HCT116 (cell line): ENCODE measurements around the gene CPNE2.

Experiments
- CTCF ChIP-seq, 3 experiments: fragments of 200-600 bp in 1 of 3; sonication (generic) in 1 of 3; IDR thresholded peaks in 2 of 3; conservative IDR thresholded peaks in 1 of 3; 2 replicates each; pipeline ENCODE4 v1.5.1; 2012 to 2017; ENCODE audit warnings: low read depth in 2 of 3, low read length in 2 of 3, antibody characterized with exemption in 1 of 3, borderline replicate concordance in 1 of 3, control low read depth in 1 of 3, mild to moderate bottlenecking in 1 of 3, mixed read lengths in 1 of 3, mixed run types in 1 of 3, moderate library complexity in 1 of 3; ENCODE audit not compliant: insufficient read depth in 1 of 3
- EZH2 ChIP-seq: fragments of 200-600 bp; sonication (generic); IDR thresholded peaks from 2 replicates; pipeline ENCODE4 v1.6.1; 2017; ENCODE audit warnings: antibody characterized with exemption, mixed run types
- EZH2phosphoT487 ChIP-seq: fragments of 200-600 bp; IDR thresholded peaks from 2 replicates; pipeline ENCODE4 v1.6.1; 2018; ENCODE audit warnings: antibody characterized with exemption, borderline replicate concordance
- FOSL1 ChIP-seq: IDR thresholded peaks from 2 replicates; pipeline ENCODE4 v1.6.1; 2012; ENCODE audit warnings: low read depth
- JUND ChIP-seq: IDR thresholded peaks from 2 replicates; pipeline ENCODE4 v1.6.1; 2012
- POLR2A ChIP-seq: IDR thresholded peaks from 2 replicates; pipeline ENCODE4 v1.7.0; 2011; ENCODE audit warnings: borderline replicate concordance; ENCODE audit not compliant: insufficient read depth, insufficient read length; ENCODE audit errors: extremely low read depth
- RAD21 ChIP-seq: IDR thresholded peaks from 2 replicates; pipeline ENCODE4 v1.6.1; 2012; ENCODE audit warnings: low read depth, mild to moderate bottlenecking
- ZBTB33 ChIP-seq: IDR thresholded peaks from 2 replicates; pipeline ENCODE4 v1.6.1; 2011; ENCODE audit warnings: mild to moderate bottlenecking, low read length, moderate library complexity; ENCODE audit not compliant: insufficient replicate concordance; ENCODE audit errors: extremely low read depth
- ZNF274 ChIP-seq: fragments of 200-500 bp; sonication (Bioruptor generic); IDR thresholded peaks from 2 replicates; pipeline ENCODE4 v1.6.1; 2014; ENCODE audit warnings: mild to moderate bottlenecking, low read depth, low read length, inconsistent platforms

- no peak for TF ChIP-seq EZH2
- TF ChIP-seq CTCF (IDR thresholded peaks at IDR 0.05 in 2 of 3, conservative IDR thresholded peaks at IDR 0.05 in 1 of 3; ENCODE audit: borderline replicate concordance in 1 of 3, insufficient read depth in 1 of 3, low read depth in 2 of 3, low read length in 2 of 3) = no peak
- no peak for TF ChIP-seq POLR2A
- no peak for TF ChIP-seq ZNF274
- no peak for TF ChIP-seq ZBTB33
- no peak for TF ChIP-seq JUND
- TF ChIP-seq EZH2phosphoT487 = no peak
- no peak for TF ChIP-seq FOSL1
- TF ChIP-seq RAD21 = no peak
These were observed 25.0 kb upstream of the CPNE2 start for GRCh38 chr16:57067347-57067746.
